ENCODE measurements around the gene STX19. TPM values are rescaled to one million over a fixed set of nuclear protein-coding genes. Genes with fewer than 3 reads are reported as not detected.

STX19 gene
- total and polyA plus RNA-seq, 2 of the 13 experiments (the other 11 are each of a cell fraction or from before 2014, with no cell fraction given): not detected

DNA sequence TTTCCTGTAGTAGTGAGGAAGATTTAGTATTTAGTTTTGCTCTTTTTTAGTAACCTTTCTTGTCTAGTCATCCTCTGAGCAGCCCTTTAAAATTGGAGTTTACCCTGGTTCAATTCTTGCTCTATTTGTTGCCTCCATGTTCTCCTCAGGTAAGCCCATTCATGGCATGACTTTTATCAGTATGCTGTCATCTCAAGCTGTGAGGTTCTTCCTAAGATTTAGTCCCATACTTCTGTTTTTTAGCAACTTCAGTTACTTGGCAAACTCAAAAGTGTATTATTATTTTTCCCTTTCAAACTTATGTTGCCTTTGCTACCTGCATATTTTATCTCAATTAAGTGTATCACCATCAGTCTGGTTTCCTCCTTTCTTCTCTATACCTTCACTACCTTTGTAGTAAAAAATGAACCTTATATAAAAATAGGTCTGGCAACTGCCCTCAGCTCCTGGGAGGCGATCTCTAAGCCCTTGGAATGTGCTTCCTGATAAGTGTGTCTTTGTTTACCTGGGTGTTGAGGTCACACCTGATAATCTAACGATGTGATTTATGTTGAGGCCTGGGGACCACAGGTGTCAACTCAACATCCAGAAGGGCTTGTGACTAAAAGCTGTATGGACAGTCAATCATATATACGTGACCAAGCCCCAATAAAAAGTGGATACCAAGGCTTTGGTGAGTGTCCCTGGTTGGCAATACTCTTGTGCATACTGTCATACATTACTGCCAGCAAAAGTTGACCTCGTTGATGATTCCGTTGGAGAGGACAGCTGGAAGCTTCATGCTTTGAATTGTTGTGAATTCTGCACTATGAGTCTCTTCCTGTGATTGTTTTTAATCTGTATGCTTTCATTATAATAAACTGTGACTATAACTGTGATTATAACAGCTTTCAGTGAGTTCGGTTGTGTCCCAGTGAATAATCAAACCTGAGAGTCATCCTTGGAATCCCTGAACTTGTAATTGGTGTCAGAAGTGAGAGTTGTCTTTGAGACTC, 38.4 kb upstream of the STX19 start:
- no peak for TF ChIP-seq ZNF20 (CRISPR knock-in tag; IDR thresholded peaks at IDR 0.05)
- Histone ChIP-seq H3K4me2 (ENCODE audit: low read depth, low read length) (no peak overlapping the region), H2AFZ (ENCODE audit: low read length) (no peak overlapping the region), H4K20me1 (ENCODE audit: insufficient read depth, low read length) (no peaks in the 10 kb centered on the region), H3K9me3 (ENCODE audit: low read length) (peaks cover 10% of the 10 kb centered on the region; the same call in 1 of the 2 replicates), H3K9ac (ENCODE audit: insufficient read depth, low read depth, low read length) (no peak overlapping the region), H3K27ac (ENCODE audit: extremely low read length, insufficient read depth, low read length) (no peak overlapping the region), H3K4me1 (ENCODE audit: insufficient read depth, low read length) (peaks cover 22% of the 10 kb centered on the region), H3K4me3 (replicated peaks in 1 of 3; ENCODE audit: insufficient read depth in 1 of 3, low read depth in 2 of 3, low read length in 3 of 3) (no peak overlapping the region), H3K79me2 (ENCODE audit: insufficient read depth, low read length) (peaks cover 13% of the 10 kb centered on the region), H3K36me3 (replicated peaks in 1 of 2; ENCODE audit: control insufficient read depth in 1 of 2, insufficient read depth in 2 of 2, low read length in 2 of 2) (peaks cover 0 to 10% of the 10 kb centered on the region in 2 experiments; a peak in 2 of 5 replicates), H3K27me3 (ENCODE audit: control insufficient read depth in 1 of 2, insufficient read depth in 2 of 2, low read length in 2 of 2) (no peaks in the 10 kb centered on the region; a peak in 1 of 5 replicates)
- 97% methylated on average over 6 of the region's 6 CpGs for WGBS (ENCODE audit: low lambda C conversion rate)
- DNase-seq (ENCODE audit: low spot score) (no peak), FAIRE-seq (no peak), ATAC-seq (no peak)
- CTCF ChIA-PET (ENCODE audit: low intra/inter-chr PET ratio, low total read pairs): no interaction called here
- POLR2A ChIA-PET: no interaction called here
- BruUV-seq (replicated peaks): no TSS peak
- intact Hi-C loops (cut with micrococcal nuclease; ENCODE audit: unreplicated experiment): loop anchor here (10.0 kb wide), 1 partner anchor 162 kb away; no protein-coding TSS in a partner anchor
- in situ Hi-C loops (cut with HindIII; ENCODE audit: extremely low pct_ligation_motif_present, low pct_unique_long_range_greater_than_20kb): loop anchor here (10.0 kb wide), 1 partner anchor 62 kb away; no protein-coding TSS in a partner anchor

DNA sequence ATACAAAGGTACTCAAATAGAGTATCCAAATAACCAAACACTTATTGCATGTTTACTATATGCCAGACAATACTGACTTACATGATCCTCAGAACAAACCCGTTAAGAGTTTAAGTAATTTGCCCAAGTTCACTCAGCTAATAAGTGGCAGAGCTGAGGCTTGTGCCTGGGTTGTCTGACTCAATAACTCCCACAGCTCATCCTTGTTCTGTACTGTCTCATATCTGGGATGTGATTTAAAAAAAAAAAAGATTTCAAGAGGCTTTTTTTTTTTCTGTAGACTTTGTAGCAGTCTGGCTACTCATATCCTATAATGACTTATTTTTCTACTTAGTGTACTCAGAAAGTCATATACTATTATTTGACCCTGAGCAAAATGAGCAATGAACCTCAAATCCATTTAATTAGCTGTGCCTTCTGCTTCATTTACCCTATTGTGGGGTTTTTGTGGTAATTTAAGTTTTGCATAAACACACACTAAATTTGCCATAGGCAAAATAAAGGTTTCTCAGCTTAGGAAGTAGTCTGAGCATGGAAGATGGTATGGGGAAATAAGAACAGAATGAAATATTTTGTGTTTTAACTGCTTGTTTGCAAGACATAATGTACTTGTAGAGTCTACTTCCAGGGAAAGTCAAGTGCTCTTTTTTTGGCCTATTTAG, 37.6 kb upstream of the STX19 start:
- FAIRE-seq (no peak), DNase-seq (ENCODE audit: low spot score) (no peak), ATAC-seq (no peak)
- Histone ChIP-seq H3K36me3 (replicated peaks in 1 of 2; ENCODE audit: control insufficient read depth in 1 of 2, insufficient read depth in 2 of 2, low read length in 2 of 2) (peaks cover 0 to 6% of the 10 kb centered on the region in 2 experiments; a peak in 1 of 5 replicates), H3K9ac (ENCODE audit: insufficient read depth, low read depth, low read length) (no peak overlapping the region), H3K79me2 (ENCODE audit: insufficient read depth, low read length) (peaks cover 15% of the 10 kb centered on the region), H3K27ac (ENCODE audit: extremely low read length, insufficient read depth, low read length) (no peak overlapping the region), H2AFZ (ENCODE audit: low read length) (no peak overlapping the region), H4K20me1 (ENCODE audit: insufficient read depth, low read length) (no peaks in the 10 kb centered on the region), H3K4me1 (ENCODE audit: insufficient read depth, low read length) (peaks cover 24% of the 10 kb centered on the region), H3K4me3 (replicated peaks in 1 of 3; ENCODE audit: insufficient read depth in 1 of 3, low read depth in 2 of 3, low read length in 3 of 3) (no peak overlapping the region), H3K4me2 (ENCODE audit: low read depth, low read length) (no peak overlapping the region), H3K9me3 (ENCODE audit: low read length) (peaks cover 10% of the 10 kb centered on the region; the same call in 1 of the 2 replicates), H3K27me3 (ENCODE audit: control insufficient read depth in 1 of 2, insufficient read depth in 2 of 2, low read length in 2 of 2) (no peaks in the 10 kb centered on the region; a peak in 1 of 5 replicates)
- CTCF ChIA-PET (ENCODE audit: low intra/inter-chr PET ratio, low total read pairs): no interaction called here
- in situ Hi-C loops (cut with HindIII; ENCODE audit: extremely low pct_ligation_motif_present, low pct_unique_long_range_greater_than_20kb): loop anchor here (10.0 kb wide), 1 partner anchor 61 kb away; no protein-coding TSS in a partner anchor
- 100% methylated on average over 1 of the region's 1 CpG for WGBS (ENCODE audit: low lambda C conversion rate)
- TF ChIP-seq KDM2A (CRISPR knock-in tag; IDR thresholded peaks at IDR 0.05; ENCODE audit: borderline replicate concordance, low read depth): no peak
- TF ChIP-seq, protein P1, sequence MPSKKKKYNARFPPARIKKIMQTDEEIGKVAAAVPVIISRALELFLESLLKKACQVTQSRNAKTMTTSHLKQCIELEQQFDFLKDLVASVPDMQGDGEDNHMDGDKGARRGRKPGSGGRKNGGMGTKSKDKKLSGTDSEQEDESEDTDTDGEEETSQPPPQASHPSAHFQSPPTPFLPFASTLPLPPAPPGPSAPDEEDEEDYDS (CRISPR knock-in tag; IDR thresholded peaks at IDR 0.05): no peak
- TF ChIP-seq, protein P2, sequence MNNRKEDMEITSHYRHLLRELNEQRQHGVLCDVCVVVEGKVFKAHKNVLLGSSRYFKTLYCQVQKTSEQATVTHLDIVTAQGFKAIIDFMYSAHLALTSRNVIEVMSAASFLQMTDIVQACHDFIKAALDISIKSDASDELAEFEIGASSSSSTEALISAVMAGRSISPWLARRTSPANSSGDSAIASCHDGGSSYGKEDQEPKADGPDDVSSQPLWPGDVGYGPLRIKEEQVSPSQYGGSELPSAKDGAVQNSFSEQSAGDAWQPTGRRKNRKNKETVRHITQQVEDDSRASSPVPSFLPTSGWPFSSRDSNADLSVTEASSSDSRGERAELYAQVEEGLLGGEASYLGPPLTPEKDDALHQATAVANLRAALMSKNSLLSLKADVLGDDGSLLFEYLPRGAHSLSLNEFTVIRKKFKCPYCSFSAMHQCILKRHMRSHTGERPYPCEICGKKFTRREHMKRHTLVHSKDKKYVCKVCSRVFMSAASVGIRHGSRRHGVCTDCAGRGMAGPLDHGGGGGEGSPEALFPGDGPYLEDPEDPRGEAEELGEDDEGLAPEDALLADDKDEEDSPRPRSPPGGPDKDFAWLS (CRISPR knock-in tag; IDR thresholded peaks at IDR 0.05; ENCODE audit: borderline replicate concordance): no peak
- no peak for TF ChIP-seq AHR (CRISPR knock-in tag; IDR thresholded peaks at IDR 0.05)
- no TSS peak for BruUV-seq (replicated peaks)
- POLR2A ChIA-PET: no interaction called here
- intact Hi-C loops (cut with micrococcal nuclease; ENCODE audit: unreplicated experiment): loop anchor here (10.0 kb wide), 1 partner anchor 161 kb away; no protein-coding TSS in a partner anchor
